ENCODE measurements around the gene PRIM1.
A peak's percentile ranks its signal among the peaks of the same experiment; 100 is the strongest.
"Not testable (repeated sequence)": the region's sequence is repeated elsewhere in the genome, so short reads cannot be mapped to it uniquely, and the experiment has no call there.

PRIM1 gene

DNA sequence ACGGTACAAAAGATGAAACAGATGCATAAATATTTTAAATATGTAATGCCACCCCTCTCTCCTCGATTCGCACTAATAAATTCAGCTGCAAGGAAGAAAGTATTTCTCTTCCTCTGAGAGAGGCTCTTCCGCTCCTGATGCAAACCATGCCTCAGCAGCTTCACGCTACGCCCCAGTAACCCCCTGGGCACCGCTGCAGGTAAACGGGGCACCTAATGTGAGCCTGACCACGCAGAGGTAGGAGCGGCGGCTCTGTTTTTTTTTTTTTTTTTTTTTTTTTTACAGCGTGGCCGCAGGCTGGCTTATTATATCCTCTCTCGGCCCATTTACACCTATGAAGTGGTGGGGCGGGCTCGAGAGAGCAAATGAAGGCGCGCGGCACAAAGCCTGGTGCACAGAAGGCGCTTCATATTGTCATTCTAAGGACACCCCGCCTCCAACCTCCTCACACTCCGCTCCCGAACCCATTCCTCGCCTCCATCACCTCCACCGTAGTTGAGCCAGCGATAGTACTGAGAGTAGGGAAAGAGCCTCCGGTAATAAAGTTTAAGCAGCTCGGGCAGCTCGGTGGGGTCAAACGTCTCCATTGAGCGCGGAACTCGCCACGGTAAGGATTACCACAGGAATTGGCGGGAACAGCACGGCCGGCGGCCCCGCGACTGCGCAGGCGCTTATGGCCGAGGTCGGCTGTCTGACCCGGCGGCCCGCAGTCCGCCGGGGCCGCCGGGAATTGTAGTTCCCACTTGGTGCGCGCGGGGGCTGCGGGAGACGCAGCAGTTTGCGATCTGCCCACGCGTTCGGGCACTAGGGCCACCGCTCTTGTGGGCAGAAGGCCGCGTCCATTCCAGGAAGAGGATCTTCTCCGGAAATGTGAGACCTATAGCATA, at the start of gene PRIM1:
Gene PRIM1 (minus strand): TSS at position 612 of the 887 bp plus-strand sequence. CDS start 25 bp downstream, at position 587.
- DNase-seq: peak; percentile 91

- no peak for DNase-seq
These were observed 48.1 kb upstream of the PRIM1 start for GRCh38 chr12:56800221-56800620.

DNA sequence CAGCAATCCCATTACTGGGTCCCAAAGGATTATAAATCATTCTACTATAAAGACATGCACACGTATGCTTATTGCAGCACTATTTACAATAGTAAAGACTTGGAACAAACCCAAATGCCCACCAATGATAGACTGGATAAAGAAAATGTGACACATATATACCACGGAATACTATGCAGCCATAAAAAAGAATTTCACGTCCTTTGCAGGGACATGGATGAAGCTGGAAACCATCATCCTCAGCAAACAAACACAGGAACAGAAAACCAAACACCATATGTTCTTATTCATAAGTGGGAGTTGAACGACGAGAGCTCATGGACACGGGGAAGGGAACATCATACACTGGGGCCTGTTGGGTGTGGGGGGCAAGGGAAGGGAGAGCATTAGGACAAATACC, 47.2 kb upstream of the PRIM1 start:
- not testable (repeated sequence) for DNase-seq

GRCh38 chr12:56795791-56796190, 43.7 kb upstream of the PRIM1 start:
- DNase-seq: not testable (repeated sequence)

DNA sequence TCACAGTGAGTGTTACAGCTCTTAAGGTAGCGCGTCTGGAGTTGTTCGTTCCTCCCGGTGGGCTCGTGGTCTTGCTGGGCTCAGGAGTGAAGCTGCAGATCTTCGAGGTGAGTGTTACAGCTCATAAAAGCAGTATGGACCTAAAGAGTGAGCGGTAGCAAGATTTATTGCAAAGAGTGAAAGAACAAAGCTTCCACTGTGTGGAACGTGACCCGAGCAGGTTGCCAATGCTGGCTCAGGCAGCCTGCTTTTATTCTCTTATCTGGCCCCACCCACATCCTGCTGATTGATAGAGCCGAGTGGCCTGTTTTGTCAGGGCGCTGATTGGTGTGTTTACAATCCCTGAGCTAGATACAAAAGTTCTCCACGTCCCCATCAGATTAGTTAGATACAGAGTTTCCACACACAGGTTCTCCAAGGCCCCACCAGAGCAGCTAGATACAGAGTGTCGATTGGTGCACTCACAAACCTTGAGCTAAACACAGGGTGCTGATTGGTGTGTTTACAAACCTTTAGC, 43.0 kb upstream of the PRIM1 start:
- DNase-seq: not testable (repeated sequence)

- not testable (repeated sequence) for DNase-seq
These were observed 41.0 kb upstream of the PRIM1 start for GRCh38 chr12:56793124-56793523.

DNA sequence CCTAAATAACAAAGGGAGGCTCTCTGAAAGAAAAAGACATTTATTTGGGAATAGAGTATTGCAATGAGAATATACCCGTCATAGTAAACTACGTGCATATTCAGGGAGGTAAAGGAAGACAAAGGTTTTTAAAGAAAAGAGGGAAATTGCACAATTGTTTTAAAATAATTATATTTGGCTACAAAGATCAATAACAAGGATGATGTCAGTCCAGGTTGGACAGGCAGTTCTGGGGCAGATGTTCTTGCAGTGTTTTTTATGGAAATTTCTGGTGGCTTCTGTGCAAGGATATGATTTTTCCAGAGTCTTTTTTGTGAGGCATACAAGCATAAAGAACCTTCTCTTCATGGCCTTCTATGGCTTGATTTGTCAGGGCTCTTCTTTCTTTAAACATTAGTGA, 40.6 kb upstream of the PRIM1 start:
- DNase-seq: no peak

DNA sequence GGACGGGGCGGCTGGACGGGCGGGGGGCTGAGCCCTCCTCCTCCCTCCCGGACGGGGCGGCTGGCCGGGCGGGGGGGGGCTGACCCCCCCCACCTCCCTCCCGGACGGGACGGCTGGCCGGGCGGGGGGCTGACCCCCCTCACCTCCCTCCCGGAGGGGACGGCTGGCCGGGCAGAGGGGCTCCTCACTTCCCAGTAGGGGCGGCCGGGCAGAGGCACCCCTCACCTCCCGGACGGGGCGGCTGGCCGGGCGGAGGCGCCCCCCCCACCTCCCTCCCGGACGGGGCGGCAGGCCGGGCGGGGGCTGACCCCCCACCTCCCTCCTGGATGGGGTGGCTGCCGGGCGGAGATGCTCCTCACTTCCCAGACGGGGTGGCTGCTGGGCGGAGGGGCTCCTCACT, 37.3 kb upstream of the PRIM1 start:
- not testable (repeated sequence) for DNase-seq

- DNase-seq: no peak
These were observed 35.4 kb upstream of the PRIM1 start for GRCh38 chr12:56787498-56787897.

GRCh38 chr12:56785874-56786273, 33.8 kb upstream of the PRIM1 start:
- no peak for DNase-seq

- no peak for DNase-seq
These were observed 33.2 kb upstream of the PRIM1 start for GRCh38 chr12:56785141-56785865.

DNA sequence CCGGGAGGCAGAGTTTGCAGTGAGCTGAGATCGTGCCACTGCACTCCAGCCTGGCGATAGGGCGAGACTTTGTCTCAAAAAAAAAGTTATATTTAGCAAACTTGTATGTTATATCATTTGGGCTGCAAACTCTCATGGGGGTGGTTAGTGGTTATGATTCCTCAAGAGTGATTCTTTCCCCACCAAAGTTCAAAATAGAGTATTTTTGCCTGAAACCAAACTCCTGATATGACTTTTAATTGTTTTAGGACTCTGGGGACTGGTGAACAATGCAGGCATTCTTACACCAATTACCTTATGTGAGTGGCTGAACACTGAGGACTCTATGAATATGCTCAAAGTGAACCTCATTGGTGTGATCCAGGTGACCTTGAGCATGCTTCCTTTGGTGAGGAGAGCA, 29.6 kb upstream of the PRIM1 start:
- no peak for DNase-seq

- DNase-seq: no peak
These were observed 26.6 kb upstream of the PRIM1 start for GRCh38 chr12:56778756-56779155.

DNA sequence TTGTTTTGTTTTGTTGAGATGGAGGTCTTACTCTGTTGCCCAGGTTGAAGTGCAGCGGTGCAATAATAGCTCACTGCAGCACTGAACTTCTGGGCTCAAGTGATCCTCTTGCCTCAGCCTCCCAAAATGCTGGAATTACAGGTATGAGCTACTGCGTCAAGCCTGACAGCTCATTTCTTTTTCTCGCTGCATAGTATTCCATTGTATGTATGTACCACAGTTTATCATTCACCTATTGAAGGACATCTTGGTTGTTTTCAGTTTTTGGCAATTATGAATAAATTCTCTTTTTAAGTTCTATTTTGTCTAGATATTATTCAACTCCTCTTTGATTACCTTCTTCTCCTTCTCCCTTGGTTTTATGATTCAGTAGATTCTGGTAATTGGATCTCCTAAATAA, 24.5 kb upstream of the PRIM1 start:
- DNase-seq: no peak

DNA sequence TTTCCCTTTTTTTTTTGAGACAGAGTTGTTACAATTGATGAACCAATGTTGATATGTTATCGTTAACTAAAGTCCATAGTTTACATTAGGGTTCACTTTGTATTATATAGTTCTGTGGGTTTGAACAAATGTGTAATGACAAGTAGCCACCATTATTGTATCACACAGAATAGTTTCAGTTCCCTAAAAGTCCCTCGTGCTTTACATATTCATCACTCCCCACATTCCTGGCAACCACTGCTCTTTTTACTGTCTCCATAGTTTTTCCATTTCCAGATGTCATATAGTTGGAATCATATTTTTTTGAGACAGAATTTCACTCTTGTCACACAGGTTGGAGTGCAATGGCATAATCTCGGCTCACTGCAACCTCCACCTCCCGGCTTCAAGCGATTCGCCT, 23.5 kb upstream of the PRIM1 start:
- no peak for DNase-seq

- DNase-seq: no peak
These were observed 21.0 kb upstream of the PRIM1 start for GRCh38 chr12:56773113-56773512.

GRCh38 chr12:56772625-56773024, 20.5 kb upstream of the PRIM1 start:
- DNase-seq: no peak

GRCh38 chr12:56769868-56770267, 17.7 kb upstream of the PRIM1 start:
- DNase-seq: no peak

- DNase-seq: no peak
These were observed 16.3 kb upstream of the PRIM1 start for GRCh38 chr12:56768424-56768823.

DNA sequence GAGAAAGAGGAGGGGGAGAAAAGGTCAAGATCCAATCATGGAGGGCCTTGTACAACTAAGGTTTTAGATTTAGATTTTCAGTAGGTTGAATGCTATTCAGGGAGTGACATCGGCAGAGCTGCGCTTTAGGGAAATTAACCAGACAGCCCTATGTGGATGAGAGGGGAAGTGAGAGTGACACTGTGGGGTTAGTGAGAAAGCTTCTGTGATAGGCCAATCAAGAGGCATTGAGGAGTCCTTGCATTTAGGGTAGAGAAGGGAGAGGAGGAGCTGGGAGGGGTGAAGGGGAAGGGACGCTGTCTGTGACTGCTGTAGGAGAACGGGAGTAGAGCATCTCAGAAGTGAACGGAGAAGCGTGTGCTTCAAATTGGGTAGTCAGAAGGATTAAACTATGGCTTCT, 14.4 kb upstream of the PRIM1 start:
- no peak for DNase-seq

- no peak for DNase-seq
These were observed 11.9 kb upstream of the PRIM1 start for GRCh38 chr12:56763753-56764657.

- DNase-seq: no peak
These were observed 9.7 kb upstream of the PRIM1 start for GRCh38 chr12:56761812-56762211.

- no peak for DNase-seq
These were observed 8.3 kb upstream of the PRIM1 start for GRCh38 chr12:56760460-56760859.
